PC-3 (cell line): ENCODE data around the gene STARD10.

Source experiments
- CTCF ChIP-seq: fragments of 300-600 bp; sonication (generic); conservative IDR thresholded peaks from 2 replicates; pipeline ENCODE4 v1.5.1; 2017; ENCODE audit warnings: antibody characterized with exemption, low read depth, mild to moderate bottlenecking, low read length
- EZH2 ChIP-seq: fragments of 300-600 bp; sonication (generic); IDR thresholded peaks from one replicate; pipeline ENCODE4 v1.6.1; 2017; ENCODE audit warnings: antibody characterized with exemption, mild to moderate bottlenecking, low read length; ENCODE audit not compliant: unreplicated experiment
- EZH2phosphoT487 ChIP-seq: fragments of 300-600 bp; sonication (generic); IDR thresholded peaks from 2 replicates; pipeline ENCODE4 v1.6.1; 2018; ENCODE audit warnings: mild to moderate bottlenecking, antibody characterized with exemption, low read length, borderline replicate concordance

- no peak for TF ChIP-seq EZH2phosphoT487
- TF ChIP-seq CTCF = no peak
- no peak for TF ChIP-seq EZH2
Observed at GRCh38 chr11:72773696-72774095, 20.2 kb downstream of the STARD10 start.
